Stimulated activated CD8-positive, alpha-beta memory T cell treated with anti-CD3 and anti-CD28 coated beads, Interleukin-4, amount 100 ng/mL, for 48 hours (primary cell): ENCODE measurements around the gene OPN1MW.
"Not testable (repeated sequence)": the region's sequence is repeated elsewhere in the genome, so short reads cannot be mapped to it uniquely, and the experiment has no call there.

Experiments
- DNase-seq: peaks from one replicate; pipeline ENCODE4 v3.0.0-alpha.2; 2020

Gene OPN1MW

GRCh38 chrX:154211499-154211898 lies 29.1 kb downstream of the OPN1MW start:
- DNase-seq: not testable (repeated sequence)

GRCh38 chrX:154219456-154219855 lies 37.1 kb downstream of the OPN1MW start, which contains the start of gene OPN1MW2:
TSS of gene OPN1MW2 (plus strand) at chrX:154219756. CDS start at chrX:154219816, 60 bp downstream.
- not testable (repeated sequence) for DNase-seq

DNA sequence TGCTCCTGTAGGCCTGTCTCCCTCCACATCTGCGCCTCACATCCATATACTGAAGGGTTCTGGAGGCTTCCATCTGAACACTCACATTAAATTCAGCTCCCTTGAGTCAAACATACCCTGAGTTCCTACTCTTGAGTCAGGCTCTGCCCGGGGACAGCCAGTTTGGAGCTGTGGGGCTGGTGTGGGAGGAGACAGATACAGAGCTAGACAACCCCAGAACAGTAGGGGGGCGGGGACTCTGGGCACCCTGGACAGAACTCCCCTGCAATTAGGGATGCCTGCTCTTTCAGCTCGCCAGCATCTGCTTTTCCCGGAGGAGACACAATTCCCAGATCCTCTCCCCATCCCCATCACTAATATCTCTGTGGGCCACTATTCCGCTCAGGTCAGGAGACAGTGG lies 42.9 kb downstream of the OPN1MW start:
- not testable (repeated sequence) for DNase-seq

GRCh38 chrX:154226706-154227105 lies 44.3 kb downstream of the OPN1MW start:
- not testable (repeated sequence) for DNase-seq

DNA sequence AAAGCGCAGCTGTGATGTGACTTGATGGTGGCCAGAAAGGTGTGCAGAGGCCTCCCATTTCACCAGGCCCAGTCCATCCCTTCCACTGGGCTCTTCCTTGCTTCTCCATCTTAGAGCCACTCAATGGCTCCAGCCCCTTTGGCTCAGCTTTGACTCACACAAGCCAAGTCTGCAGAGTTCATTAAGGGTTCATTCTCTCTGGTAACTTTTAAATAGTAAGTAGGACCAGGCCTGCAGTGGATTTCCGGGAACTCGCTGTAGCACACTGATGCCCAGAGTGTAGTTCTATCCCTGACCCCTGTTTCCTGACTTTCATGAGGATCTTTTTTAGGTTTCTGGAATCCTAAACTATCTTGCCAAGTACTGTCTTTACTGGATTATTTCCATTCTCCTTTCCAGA lies 49.0 kb downstream of the OPN1MW start:
- DNase-seq: not testable (repeated sequence)

GRCh38 chrX:154233620-154234019 lies 51.2 kb downstream of the OPN1MW start:
- DNase-seq: not testable (repeated sequence)

DNA sequence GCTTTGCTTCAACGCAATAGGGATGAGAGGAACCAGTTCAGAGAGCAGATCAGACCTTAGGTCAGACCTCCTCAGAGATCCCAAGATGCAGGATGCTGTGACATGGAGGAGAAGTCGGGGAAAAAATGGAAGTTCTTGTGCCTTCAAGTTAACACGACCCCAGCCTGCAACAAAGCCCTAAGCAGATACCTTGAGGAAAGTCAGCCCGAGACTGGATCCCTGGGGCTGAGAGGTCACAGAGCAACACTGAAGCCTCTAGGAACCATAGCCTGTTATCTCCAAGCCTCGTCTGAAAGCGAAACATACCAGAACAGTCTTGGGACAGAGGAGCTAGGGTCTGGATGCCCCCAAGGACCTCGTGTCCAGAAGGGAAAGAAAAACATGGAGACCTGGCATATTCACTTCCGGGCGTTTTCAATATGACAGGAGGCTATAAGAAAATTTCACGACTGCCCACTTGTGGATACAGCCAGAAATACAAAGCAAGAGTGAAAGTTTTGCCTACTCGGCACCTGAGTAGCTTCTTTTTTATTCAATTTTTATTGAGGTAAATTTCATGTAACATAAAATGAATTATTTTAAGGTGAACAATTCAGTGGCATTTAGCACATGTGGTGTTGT lies 56.7 kb downstream of the OPN1MW start:
- DNase-seq: not testable (repeated sequence)

- DNase-seq: not testable (repeated sequence)
Measured at GRCh38 chrX:154239982-154240503, 57.6 kb downstream of the OPN1MW start.
